K562 (cell line): ENCODE measurements around the gene SLC12A9. TPM values are rescaled to one million over a fixed set of nuclear protein-coding genes. Genes with fewer than 3 reads are reported as not detected.

ENCODE experiments used
- ATF4 ChIP-seq: fragments of 450-650 bp; formaldehyde crosslinking; IDR thresholded peaks from 2 replicates; pipeline ENCODE4 v1.4.0; 2022; ENCODE audit warnings: mild to moderate bottlenecking, moderate library complexity
- CHD4 ChIP-seq: fragments of 200-600 bp; sonication (generic); IDR thresholded peaks from 3 replicates; pipeline ENCODE4 v1.6.1; 2012; ENCODE audit warnings: low read depth, mild to moderate bottlenecking, mixed read lengths, low read length, inconsistent platforms; ENCODE audit not compliant: insufficient read depth, insufficient replicate concordance, poor library complexity, severe bottlenecking
- DEAF1 ChIP-seq: fragments of 450-650 bp; formaldehyde crosslinking; IDR thresholded peaks from 2 replicates; pipeline ENCODE4 v1.4.0; 2020; ENCODE audit warnings: mild to moderate bottlenecking, moderate library complexity
- ETV5 ChIP-seq: sonication (generic); formaldehyde crosslinking; IDR thresholded peaks from 2 replicates; pipeline ENCODE4 v1.4.0; 2020; ENCODE audit warnings: low read depth, mild to moderate bottlenecking, missing genetic modification reagents
- GATAD2A ChIP-seq: fragments of 450-650 bp; IDR thresholded peaks from 2 replicates; pipeline ENCODE4 v1.6.1; 2017
- HMG20B ChIP-seq: fragments of 250-450 bp; sonication (Bioruptor Pico); IDR thresholded peaks from 2 replicates; pipeline ENCODE4 v1.5.0; 2021; ENCODE audit warnings: mild to moderate bottlenecking
- HNRNPH1 ChIP-seq: fragments of 200-400 bp; formaldehyde crosslinking; optimal IDR thresholded peaks from 2 replicates; pipeline ENCODE3; 2017; ENCODE audit warnings: low read depth, mild to moderate bottlenecking, low read length, moderate library complexity
- KDM2B ChIP-seq: fragments of 250-450 bp; sonication (Bioruptor Pico); IDR thresholded peaks from 2 replicates; pipeline ENCODE4 v1.8.0; 2021; ENCODE audit warnings: mild to moderate bottlenecking, moderate library complexity
- KLF6 ChIP-seq: fragments of 250-450 bp; sonication (Bioruptor Pico); IDR thresholded peaks from 2 replicates; pipeline ENCODE4 v1.4.0; 2020; ENCODE audit warnings: mild to moderate bottlenecking, moderate library complexity, borderline replicate concordance
- MCM7 ChIP-seq, 2 experiments: fragments of 450-650 bp; IDR thresholded peaks; 2 replicates each; pipeline ENCODE4 v1.6.1; 2016 to 2018
- MEIS2 ChIP-seq: fragments of 450-650 bp; IDR thresholded peaks from 2 replicates; pipeline ENCODE4 v1.6.1; 2014; ENCODE audit warnings: mild to moderate bottlenecking; ENCODE audit not compliant: partially characterized antibody
- NFRKB ChIP-seq: fragments of 450-650 bp; IDR thresholded peaks from 2 replicates; pipeline ENCODE4 v1.6.1; 2016; ENCODE audit warnings: low read depth
- RFX1 ChIP-seq: fragments of 450-650 bp; IDR thresholded peaks from 2 replicates; pipeline ENCODE4 v1.6.1; 2016; ENCODE audit warnings: mild to moderate bottlenecking, moderate library complexity
- TCF7 ChIP-seq: sonication (generic); IDR thresholded peaks from 2 replicates; pipeline ENCODE4 v1.6.1; 2016; ENCODE audit warnings: antibody characterized with exemption, borderline replicate concordance
- TEAD2 ChIP-seq: fragments of 450-650 bp; IDR thresholded peaks from 2 replicates; pipeline ENCODE4 v1.6.1; 2016; ENCODE audit warnings: missing genetic modification characterization, control low read depth, missing compliant biosample characterization
- THAP12 ChIP-seq: fragments of 250-450 bp; sonication (Bioruptor Pico); IDR thresholded peaks from 2 replicates; pipeline ENCODE4 v1.9.0; 2021; ENCODE audit warnings: mild to moderate bottlenecking, inconsistent platforms
- ZNF197 ChIP-seq: fragments of 200-800 bp; sonication (Bioruptor generic); IDR thresholded peaks from 2 replicates; pipeline ENCODE4 v1.6.1; 2016; ENCODE audit warnings: low read depth, missing genetic modification characterization, missing compliant biosample characterization
- ZNF280A ChIP-seq: fragments of 450-650 bp; IDR thresholded peaks from 2 replicates; pipeline ENCODE4 v1.6.1; 2018; ENCODE audit warnings: mild to moderate bottlenecking, low read depth; ENCODE audit not compliant: partially characterized antibody
- ZNF589 ChIP-seq: fragments of 200-800 bp; sonication (Bioruptor generic); IDR thresholded peaks from 2 replicates; pipeline ENCODE4 v1.6.1; 2016; ENCODE audit warnings: low read depth, missing genetic modification characterization, missing compliant biosample characterization
- polyA plus RNA-seq, 8 experiments: library from polyadenylated mRNA; depleted of rRNA in 4 of 8; stranded (reverse) in 5 of 8; unstranded in 3 of 8; fragments of >200 nt; fragmentation: Nextera tagmentation in 2 of 8; fragmentation: Illumina TruSeq in 1 of 8; extraction: Ambion mirVana in 2 of 8; extraction: Trizol in 1 of 8; gene quantifications; 2 replicates each; pipeline versions ENCODE4 v1.2.1 to v1.2.3, GENCODE V29; 2011 to 2014; ENCODE audit warnings: inconsistent platforms in 1 of 8, missing spikeins in 1 of 8
- total RNA-seq, 7 experiments: library from RNA; depleted of rRNA in 6 of 7; stranded (reverse); fragments of >200 nt in 6 of 7; fragmentation: Illumina TruSeq in 2 of 7; extraction: Trizol in 2 of 7; gene quantifications; 2 replicates each; pipeline versions ENCODE4 v1.2.1 to v1.2.3, GENCODE V29; 2011 to 2021; ENCODE audit warnings: low replicate concordance in 1 of 7

The SLC12A9 gene
- total and polyA plus RNA-seq, 9 of the 15 experiments (the other 6 are each of a cell fraction or from before 2014, with no cell fraction given) = 0.06 to 20.2 (median 10.7) TPM

- no peak for TF ChIP-seq ATF4 (CRISPR knock-in tag)
- TF ChIP-seq MEIS2 = no peak
- TF ChIP-seq TEAD2 (tag) = no peak
- TF ChIP-seq NFRKB = no peak
- no peak for TF ChIP-seq HMG20B (CRISPR knock-in tag)
- TF ChIP-seq THAP12 (CRISPR knock-in tag) = no peak
- TF ChIP-seq KDM2B = 0 out of 2 replicates have a peak, but pooled peaks have one; percentile 33
- TF ChIP-seq ETV5 (CRISPR knock-in tag) = peak; percentile 76
- peak; percentile 95 for TF ChIP-seq DEAF1 (CRISPR knock-in tag)
- no peak for TF ChIP-seq RFX1
- no peak for TF ChIP-seq GATAD2A
- TF ChIP-seq ZNF589 (CRISPR knock-in tag) = 0 out of 2 replicates have a peak, but pooled peaks have one; percentile 3
- TF ChIP-seq ZNF280A = no peak
- TF ChIP-seq MCM7 (IDR thresholded peaks at IDR 0.05) = no peak
- no peak for TF ChIP-seq KLF6 (CRISPR knock-in tag)
- TF ChIP-seq CHD4 = no peak
- 0 out of 2 replicates have a peak, but pooled peaks have one; percentile 14 for TF ChIP-seq TCF7
- TF ChIP-seq ZNF197 (CRISPR knock-in tag) = no peak
- no peak for TF ChIP-seq HNRNPH1
These were observed at the start of gene SLC12A9 (continued) for GRCh38 chr7:100852048-100852872.
